DOHH2 (cell line): ENCODE data around the gene MLC1.

ENCODE experiments used
- H3F3A ChIP-seq: fragments of 200-600 bp; sonication (generic), shearing (Covaris generic); 2 replicates; pipeline ENCODE4 v1.6.0; 2016; ENCODE audit warnings: antibody characterized with exemption, mild to moderate bottlenecking; ENCODE audit not compliant: control insufficient read depth, insufficient read depth
- H3K27ac ChIP-seq: fragments of 200-600 bp; sonication (generic); 2 replicates; pipeline ENCODE4 v1.5.1; 2014; ENCODE audit warnings: low read depth, mild to moderate bottlenecking, low read length, moderate library complexity
- H3K27me3 ChIP-seq: fragments of 200-600 bp; sonication (generic); 2 replicates; pipeline ENCODE4 v1.6.1; 2014; ENCODE audit warnings: mild to moderate bottlenecking, low read length, mixed read lengths; ENCODE audit not compliant: control insufficient read depth
- H3K36me3 ChIP-seq: fragments of 200-600 bp; sonication (generic); 2 replicates; pipeline ENCODE4 v1.6.1; 2014; ENCODE audit warnings: mild to moderate bottlenecking, low read length, moderate library complexity, mixed read lengths; ENCODE audit not compliant: control insufficient read depth
- H3K4me1 ChIP-seq: fragments of 200-600 bp; sonication (generic); 2 replicates; pipeline ENCODE4 v1.6.1; 2014; ENCODE audit warnings: mild to moderate bottlenecking, low read length, mixed read lengths; ENCODE audit not compliant: control insufficient read depth
- H3K4me2 ChIP-seq: fragments of 200-600 bp; sonication (generic); 2 replicates; pipeline ENCODE4 v1.6.0; 2014; ENCODE audit warnings: mild to moderate bottlenecking, low read length, moderate library complexity
- H3K4me3 ChIP-seq: fragments of 200-600 bp; sonication (generic); 2 replicates; pipeline ENCODE4 v1.5.1; 2014; ENCODE audit warnings: mild to moderate bottlenecking, low read length, mixed read lengths
- H3K79me2 ChIP-seq: fragments of 200-600 bp; sonication (generic); 2 replicates; pipeline ENCODE4 v1.6.1; 2014; ENCODE audit warnings: mild to moderate bottlenecking, low read length, mixed read lengths; ENCODE audit not compliant: control insufficient read depth
- H3K9me2 ChIP-seq: fragments of 200-600 bp; sonication (generic); replicated peaks from 2 replicates; pipeline ENCODE4 v1.6.1; 2014; ENCODE audit warnings: mild to moderate bottlenecking, low read length, mixed read lengths; ENCODE audit not compliant: control insufficient read depth
- H3K9me3 ChIP-seq: fragments of 200-600 bp; sonication (generic); 2 replicates; pipeline ENCODE4 v1.6.1; 2014; ENCODE audit warnings: antibody characterized with exemption, low read length, mixed read lengths; ENCODE audit not compliant: control insufficient read depth, insufficient read depth
- H4K20me1 ChIP-seq: fragments of 200-600 bp; sonication (generic); 2 replicates; pipeline ENCODE4 v1.6.0; 2014; ENCODE audit warnings: low read depth, mild to moderate bottlenecking, antibody characterized with exemption, low read length, moderate library complexity; ENCODE audit not compliant: control insufficient read depth, insufficient read depth
- CTCF ChIP-seq: fragments of 200-600 bp; sonication (generic); IDR thresholded peaks from one replicate; pipeline ENCODE4 v1.5.1; 2014; ENCODE audit warnings: antibody characterized with exemption, mild to moderate bottlenecking, low read depth, low read length; ENCODE audit not compliant: poor library complexity, severe bottlenecking
- EZH2phosphoT487 ChIP-seq: fragments of 200-600 bp; sonication (generic); IDR thresholded peaks from 2 replicates; pipeline ENCODE4 v1.6.1; 2017; ENCODE audit warnings: borderline replicate concordance, mild to moderate bottlenecking, antibody characterized with exemption, low read length, moderate library complexity, mixed read lengths

The MLC1 gene

GRCh38 chr22:50041361-50042065 is 43.7 kb downstream of the MLC1 start:
- Histone ChIP-seq H3K79me2 (no peaks in the 10 kb centered on the region), H3K36me3 (no peaks in the 10 kb centered on the region), H3K9me2 (no peaks in the 10 kb centered on the region), H3K9me3 (peaks cover 16% of the 10 kb centered on the region), H3K4me2 (no peak overlapping the region), H3K4me3 (no peak overlapping the region), H3K27ac (no peak overlapping the region), H4K20me1 (no peaks in the 10 kb centered on the region), H3F3A (0 out of 2 replicates have a peak, but pooled peaks cover 2% of the 10 kb centered on the region), H3K4me1 (no peaks in the 10 kb centered on the region), H3K27me3 (peaks cover 2% of the 10 kb centered on the region; the same call in 1 of the 2 replicates)
- TF ChIP-seq EZH2phosphoT487 (no peak), CTCF (no peak)

GRCh38 chr22:50040717-50041116 is 44.5 kb downstream of the MLC1 start:
- H3F3A ChIP-seq: 0 out of 2 replicates have a peak, but pooled peaks cover 2% of the 10 kb centered on the region
- H3K4me1 ChIP-seq: no peaks in the 10 kb centered on the region
- no peaks in the 10 kb centered on the region for H3K79me2 ChIP-seq
- peaks cover 2% of the 10 kb centered on the region; the same call in 1 of the 2 replicates for H3K27me3 ChIP-seq
- TF ChIP-seq CTCF (no peak), EZH2phosphoT487 (no peak)
- H3K9me3 ChIP-seq: peaks cover 16% of the 10 kb centered on the region
- no peaks in the 10 kb centered on the region for H4K20me1 ChIP-seq
- no peak overlapping the region for H3K4me2 ChIP-seq
- no peak overlapping the region for H3K27ac ChIP-seq
- no peaks in the 10 kb centered on the region for H3K9me2 ChIP-seq
- H3K4me3 ChIP-seq: no peak overlapping the region
- no peaks in the 10 kb centered on the region for H3K36me3 ChIP-seq

GRCh38 chr22:50039669-50040443 is 45.4 kb downstream of the MLC1 start:
- Histone ChIP-seq H3K4me3 (no peak overlapping the region), H3K27me3 (peaks cover 2% of the 10 kb centered on the region; the same call in 1 of the 2 replicates), H3K9me2 (no peaks in the 10 kb centered on the region), H3K79me2 (no peaks in the 10 kb centered on the region), H4K20me1 (no peaks in the 10 kb centered on the region), H3K36me3 (no peaks in the 10 kb centered on the region), H3K9me3 (peaks cover 16% of the 10 kb centered on the region), H3F3A (0 out of 2 replicates have a peak, but pooled peaks cover 2% of the 10 kb centered on the region), H3K4me2 (no peak overlapping the region), H3K4me1 (no peaks in the 10 kb centered on the region), H3K27ac (no peak overlapping the region)
- TF ChIP-seq CTCF: no peak
- TF ChIP-seq EZH2phosphoT487: no peak
